HG03521 (cell line): ENCODE results near the gene CDH24.

Experiments
- ATAC-seq: cut with Tn5 transposase; IDR thresholded peaks from one replicate; pipeline ENCODE4 v1.9.1; 2021; ENCODE audit warnings: mild to moderate bottlenecking, moderate library complexity; ENCODE audit not compliant: unreplicated experiment

The CDH24 gene

GRCh38 chr14:23047751-23048693 lies 9.3 kb downstream of the CDH24 start:
- ATAC-seq, result no peak

GRCh38 chr14:23047034-23047634 lies 10.2 kb downstream of the CDH24 start:
- ATAC-seq, result no peak

GRCh38 chr14:23045419-23046357 lies 11.6 kb downstream of the CDH24 start:
- no peak for ATAC-seq

GRCh38 chr14:23044840-23045239 lies 12.5 kb downstream of the CDH24 start:
- no peak for ATAC-seq

- ATAC-seq, result no peak
Observed at GRCh38 chr14:23043754-23044153, 13.6 kb downstream of the CDH24 start.

GRCh38 chr14:23043145-23043544 lies 14.2 kb downstream of the CDH24 start:
- ATAC-seq, result no peak

- no peak for ATAC-seq
Observed at GRCh38 chr14:23042162-23042965, 15.0 kb downstream of the CDH24 start, which contains the start of gene PSMB11. TSS of gene PSMB11 (plus strand) at chr14:23042212. CDS start at chr14:23042226, 14 bp downstream.

- no peak for ATAC-seq
Observed at GRCh38 chr14:23041729-23042128, 15.6 kb downstream of the CDH24 start.

- ATAC-seq, result no peak
Observed at GRCh38 chr14:23040100-23040499, 17.2 kb downstream of the CDH24 start.

GRCh38 chr14:23035303-23036144 lies 21.8 kb downstream of the CDH24 start:
- no peak for ATAC-seq

GRCh38 chr14:23034498-23035302 lies 22.6 kb downstream of the CDH24 start, which contains the start of gene PSMB5:
TSS of gene PSMB5 (minus strand) at chr14:23034900. CDS start at chr14:23034881, 19 bp downstream.
- ATAC-seq, result peak; percentile 92

GRCh38 chr14:23033801-23034497 lies 23.4 kb downstream of the CDH24 start:
- no peak for ATAC-seq

- ATAC-seq, result no peak
Observed at GRCh38 chr14:23033251-23033727, 24.0 kb downstream of the CDH24 start.

GRCh38 chr14:23030936-23031335 lies 26.4 kb downstream of the CDH24 start:
- no peak for ATAC-seq

- ATAC-seq, result no peak
Observed at GRCh38 chr14:23028799-23029198, 28.5 kb downstream of the CDH24 start.

- no peak for ATAC-seq
Observed at GRCh38 chr14:23025151-23025814, 32.0 kb downstream of the CDH24 start.

GRCh38 chr14:23024612-23025075 lies 32.7 kb downstream of the CDH24 start:
- ATAC-seq, result no peak
